Measurements from ENCODE around the gene ZNF805. TPM values are rescaled to one million over a fixed set of nuclear protein-coding genes. Genes with fewer than 3 reads are reported as not detected.

The ZNF805 gene
- total RNA-seq, 2 experiments from 2014 or later, result 8.1 to 14.9 TPM

DNA sequence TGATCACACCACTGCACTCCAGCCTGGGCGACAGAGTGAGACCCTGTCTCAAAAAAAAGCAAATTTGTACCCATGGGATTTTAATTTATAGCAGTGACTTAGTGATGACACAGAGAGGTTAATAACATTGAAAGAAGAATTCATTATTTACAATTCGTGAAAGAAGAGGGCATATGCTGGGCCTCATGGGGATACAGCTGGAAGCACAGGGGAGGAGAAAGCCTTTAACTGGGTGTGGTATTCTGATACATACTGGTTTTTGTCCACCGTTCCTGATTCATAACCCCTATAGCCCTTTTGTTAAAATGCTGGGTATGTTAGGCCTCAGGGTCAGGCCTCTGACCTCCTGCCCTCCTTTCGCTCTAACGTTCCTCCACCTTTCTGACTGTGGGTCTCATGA, 38.3 kb upstream of the ZNF805 start:
- intact Hi-C loops (cut with micrococcal nuclease; ENCODE audit: unreplicated experiment), result no loop called here
- CTCF ChIA-PET (ENCODE audit: unreplicated experiment), result no interaction called here
- H2AFZ ChIP-seq (ENCODE audit: low read length), result no peak overlapping the region
- H3K9me2 ChIP-seq (ENCODE audit: insufficient read depth, low read length), result no peaks in the 10 kb centered on the region
- no peaks in the 10 kb centered on the region for H3K79me2 ChIP-seq (ENCODE audit: insufficient read depth, low read depth, low read length)
- BruUV-seq (replicated peaks), result no TSS peak
- H3K36me3 ChIP-seq (ENCODE audit: insufficient read depth, low read length), result peaks cover 19% of the 10 kb centered on the region
- no peak overlapping the region for H3K4me2 ChIP-seq (ENCODE audit: low read length)
- POLR2A ChIA-PET, result no interaction called here
- H3K4me3 ChIP-seq (ENCODE audit: low read depth, low read length, poor library complexity, severe bottlenecking), result no peak overlapping the region
- no peaks in the 10 kb centered on the region for H3K9me3 ChIP-seq (ENCODE audit: low read length)
- no peaks in the 10 kb centered on the region for H4K20me1 ChIP-seq (ENCODE audit: insufficient read depth, low read length)
- DNase-seq (ENCODE audit: low spot score), result no peak
- H3K27ac ChIP-seq (ENCODE audit: low read depth, low read length, poor library complexity, severe bottlenecking), result no peak overlapping the region
- H3K4me1 ChIP-seq (ENCODE audit: insufficient read depth, low read length, poor library complexity, severe bottlenecking), result no peaks in the 10 kb centered on the region
- TF ChIP-seq, protein P1, sequence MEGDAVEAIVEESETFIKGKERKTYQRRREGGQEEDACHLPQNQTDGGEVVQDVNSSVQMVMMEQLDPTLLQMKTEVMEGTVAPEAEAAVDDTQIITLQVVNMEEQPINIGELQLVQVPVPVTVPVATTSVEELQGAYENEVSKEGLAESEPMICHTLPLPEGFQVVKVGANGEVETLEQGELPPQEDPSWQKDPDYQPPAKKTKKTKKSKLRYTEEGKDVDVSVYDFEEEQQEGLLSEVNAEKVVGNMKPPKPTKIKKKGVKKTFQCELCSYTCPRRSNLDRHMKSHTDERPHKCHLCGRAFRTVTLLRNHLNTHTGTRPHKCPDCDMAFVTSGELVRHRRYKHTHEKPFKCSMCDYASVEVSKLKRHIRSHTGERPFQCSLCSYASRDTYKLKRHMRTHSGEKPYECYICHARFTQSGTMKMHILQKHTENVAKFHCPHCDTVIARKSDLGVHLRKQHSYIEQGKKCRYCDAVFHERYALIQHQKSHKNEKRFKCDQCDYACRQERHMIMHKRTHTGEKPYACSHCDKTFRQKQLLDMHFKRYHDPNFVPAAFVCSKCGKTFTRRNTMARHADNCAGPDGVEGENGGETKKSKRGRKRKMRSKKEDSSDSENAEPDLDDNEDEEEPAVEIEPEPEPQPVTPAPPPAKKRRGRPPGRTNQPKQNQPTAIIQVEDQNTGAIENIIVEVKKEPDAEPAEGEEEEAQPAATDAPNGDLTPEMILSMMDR (conservative IDR thresholded peaks at IDR 0.05; ENCODE audit: low read length), result no peak
- TF ChIP-seq EZH2phosphoT487 (IDR thresholded peaks at IDR 0.05; ENCODE audit: borderline replicate concordance, low read depth, low read length), result no peak

DNA sequence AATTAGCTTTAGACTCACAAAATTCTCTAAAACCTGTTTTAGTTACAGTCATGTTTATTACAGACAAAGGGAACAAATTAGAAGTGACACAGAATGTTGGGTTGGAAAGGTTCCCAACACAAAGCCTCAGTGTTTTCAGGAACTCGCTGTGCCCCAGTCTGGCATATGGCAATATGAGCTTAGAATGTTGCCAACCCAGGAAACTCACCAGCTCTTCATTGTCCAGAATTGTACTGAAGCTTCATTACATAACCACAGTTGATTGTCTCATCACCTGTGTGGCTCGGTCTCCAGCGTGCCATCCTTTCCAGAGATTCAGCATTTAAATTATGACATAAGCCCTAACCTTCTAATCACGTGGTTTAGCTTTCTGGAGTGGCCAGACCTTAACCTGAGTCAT, 30.1 kb upstream of the ZNF805 start:
- Histone ChIP-seq H3K9me2 (ENCODE audit: insufficient read depth, low read length) (no peaks in the 10 kb centered on the region), H2AFZ (ENCODE audit: low read length) (no peak overlapping the region), H3K4me3 (ENCODE audit: low read depth, low read length, poor library complexity, severe bottlenecking) (no peak overlapping the region), H3K27ac (ENCODE audit: low read depth, low read length, poor library complexity, severe bottlenecking) (no peak overlapping the region), H3K9me3 (ENCODE audit: low read length) (no peaks in the 10 kb centered on the region), H3K4me2 (ENCODE audit: low read length) (no peak overlapping the region), H3K4me1 (ENCODE audit: insufficient read depth, low read length, poor library complexity, severe bottlenecking) (no peaks in the 10 kb centered on the region), H4K20me1 (ENCODE audit: insufficient read depth, low read length) (no peaks in the 10 kb centered on the region), H3K79me2 (ENCODE audit: insufficient read depth, low read depth, low read length) (no peaks in the 10 kb centered on the region), H3K36me3 (ENCODE audit: insufficient read depth, low read length) (peaks cover 41% of the 10 kb centered on the region)
- no peak for DNase-seq (ENCODE audit: low spot score)
- BruUV-seq (replicated peaks), result no TSS peak
- ChIA-PET CTCF (ENCODE audit: unreplicated experiment) (no interaction called here), POLR2A (no interaction called here)
- intact Hi-C loops (cut with micrococcal nuclease; ENCODE audit: unreplicated experiment), result no loop called here
- TF ChIP-seq, protein P1 (conservative IDR thresholded peaks at IDR 0.05; ENCODE audit: low read length), result no peak
- TF ChIP-seq EZH2phosphoT487 (IDR thresholded peaks at IDR 0.05; ENCODE audit: borderline replicate concordance, low read depth, low read length), result no peak

DNA sequence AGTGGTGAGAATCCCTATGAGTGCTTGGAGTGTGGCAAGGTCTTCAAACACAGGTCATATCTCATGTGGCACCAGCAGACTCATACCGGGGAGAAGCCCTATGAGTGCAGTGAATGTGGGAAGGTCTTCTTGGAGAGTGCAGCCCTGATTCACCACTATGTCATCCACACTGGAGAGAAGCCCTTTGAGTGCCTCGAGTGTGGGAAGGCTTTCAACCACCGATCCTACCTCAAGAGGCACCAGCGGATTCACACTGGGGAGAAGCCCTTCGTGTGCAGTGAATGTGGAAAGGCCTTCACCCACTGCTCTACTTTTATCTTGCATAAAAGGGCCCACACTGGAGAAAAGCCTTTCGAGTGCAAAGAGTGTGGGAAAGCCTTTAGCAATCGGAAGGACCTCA, 28.3 kb upstream of the ZNF805 start:
- Histone ChIP-seq H3K4me2 (ENCODE audit: low read length) (no peak overlapping the region), H3K36me3 (ENCODE audit: insufficient read depth, low read length) (peaks cover 35% of the 10 kb centered on the region), H3K9me3 (ENCODE audit: low read length) (no peaks in the 10 kb centered on the region), H4K20me1 (ENCODE audit: insufficient read depth, low read length) (no peaks in the 10 kb centered on the region), H3K4me1 (ENCODE audit: insufficient read depth, low read length, poor library complexity, severe bottlenecking) (no peaks in the 10 kb centered on the region), H3K4me3 (ENCODE audit: low read depth, low read length, poor library complexity, severe bottlenecking) (no peak overlapping the region), H3K79me2 (ENCODE audit: insufficient read depth, low read depth, low read length) (no peaks in the 10 kb centered on the region), H3K9me2 (ENCODE audit: insufficient read depth, low read length) (no peaks in the 10 kb centered on the region), H3K27ac (ENCODE audit: low read depth, low read length, poor library complexity, severe bottlenecking) (no peak overlapping the region), H2AFZ (ENCODE audit: low read length) (no peak overlapping the region)
- no peak for TF ChIP-seq EZH2phosphoT487 (IDR thresholded peaks at IDR 0.05; ENCODE audit: borderline replicate concordance, low read depth, low read length)
- TF ChIP-seq, protein P1 (conservative IDR thresholded peaks at IDR 0.05; ENCODE audit: low read length), result no peak
- intact Hi-C loops (cut with micrococcal nuclease; ENCODE audit: unreplicated experiment), result no loop called here
- CTCF ChIA-PET (ENCODE audit: unreplicated experiment), result no interaction called here
- POLR2A ChIA-PET, result no interaction called here
- no TSS peak for BruUV-seq (replicated peaks)
- no peak for DNase-seq (ENCODE audit: low spot score)
